Transverse colon (tissue), 4 donors: Measurements from ENCODE around the gene SWAP70. TPM values are rescaled to one million over a fixed set of nuclear protein-coding genes. Genes with fewer than 3 reads are reported as not detected.

Source experiments
- DNase-seq: peaks from one replicate; pipeline ENCODE4 v3.0.0-alpha.2; 2019
- H3K27ac ChIP-seq, 4 donors: fragments of 200-600 bp; sonication (generic); 2 replicates each; pipeline ENCODE4 v1.5.1; 2016 to 2018; ENCODE audit warnings: inconsistent platforms in 4 of 4
- H3K27me3 ChIP-seq: fragments of 200-600 bp; sonication (generic); 2 replicates; pipeline ENCODE4 v1.5.1; 2017; ENCODE audit warnings: inconsistent platforms
- H3K36me3 ChIP-seq, 4 donors: fragments of 200-600 bp; sonication (generic); 2 replicates each; pipeline ENCODE4 v1.5.1; 2017 to 2019; ENCODE audit warnings: inconsistent platforms in 4 of 4
- H3K4me1 ChIP-seq, 4 donors: fragments of 200-600 bp; sonication (generic); 2 replicates each; pipeline ENCODE4 v1.5.1; 2017 to 2020; ENCODE audit warnings: inconsistent platforms in 4 of 4
- H3K4me3 ChIP-seq, 4 donors: fragments of 200-600 bp; sonication (generic); 1 replicate in 1 of 4; 2 replicates in 3 of 4; pipeline versions ENCODE4 v1.5.1 to v1.6.1; 2017 to 2019; ENCODE audit warnings: inconsistent platforms in 4 of 4
- H3K9me3 ChIP-seq, 2 donors: fragments of 200-600 bp; sonication (generic); 2 replicates each; pipeline ENCODE4 v1.5.1; 2017 to 2019; ENCODE audit warnings: inconsistent platforms in 2 of 2
- CTCF ChIP-seq, 5 experiments: fragments of 200-600 bp in 3 of 5; fragments of 450-650 bp in 2 of 5; sonication (generic) in 3 of 5; IDR thresholded peaks; 1 replicate in 2 of 5; 2 replicates in 3 of 5; pipeline ENCODE4 v1.5.1; 2016 to 2017; ENCODE audit warnings: antibody characterized with exemption in 5 of 5, inconsistent platforms in 3 of 5, mild to moderate bottlenecking in 2 of 5, moderate library complexity in 1 of 5
- EP300 ChIP-seq: sonication (generic); formaldehyde crosslinking; IDR thresholded peaks from one replicate; pipeline ENCODE4 v1.6.1; 2017; ENCODE audit warnings: antibody characterized with exemption, low read depth
- POLR2A ChIP-seq: fragments of 450-650 bp; IDR thresholded peaks from one replicate; pipeline ENCODE4 v1.6.1; 2016; ENCODE audit warnings: antibody characterized with exemption, mild to moderate bottlenecking, moderate library complexity
- POLR2AphosphoS5 ChIP-seq, 3 donors: sonication (generic); formaldehyde crosslinking; IDR thresholded peaks; one replicate each; pipeline ENCODE4 v1.6.1; 2016; ENCODE audit warnings: antibody characterized with exemption in 3 of 3
- WGBS, 2 donors: methylation state at CpG; one replicate each; pipeline ENCODE4 v1.1.5; 2018; ENCODE audit warnings: low coverage in 1 of 2; 5-methylcytosine and 5-hydroxymethylcytosine counted together
- in situ Hi-C, 4 donors: fragments of 200-750 bp; cut with MboI; loops; one replicate each; pipeline versions ENCODE4 v1.15.0 to v1.15.1; 2017; ENCODE audit warnings: low sequenced_read_pairs in 3 of 4, low pct_ligation_motif_present in 1 of 4, low pct_unique_long_range_greater_than_20kb in 1 of 4
- intact Hi-C: fragments of 100-400 bp; cut with DNase I; formaldehyde crosslinking; loops from one replicate; pipeline ENCODE4 v1.15.1; 2023; ENCODE audit warnings: low total_unique reads
- total RNA-seq, 4 donors: library from RNA; depleted of rRNA; stranded (reverse); fragments of >200 nt; gene quantifications; one replicate each; pipeline ENCODE4 v1.1.0, GENCODE V29; 2016

The SWAP70 gene
- total RNA-seq, 4 donors from 2014 or later = 18.8 to 52.5 (median 29.1) TPM

- in situ Hi-C loops = loop anchor here in 1 of 4 donors (10.0 kb wide), 1 partner anchor 84 kb away; no protein-coding TSS in a partner anchor
- no peaks in the 10 kb centered on the region for H3K9me3 ChIP-seq
- H3K36me3 ChIP-seq = no peaks in the 10 kb centered on the region
- intact Hi-C loops = no loop called here
- TF ChIP-seq POLR2AphosphoS5 (IDR thresholded peaks at IDR 0.05) = no peak
- TF ChIP-seq EP300 = no peak
- TF ChIP-seq POLR2A = no peak
- no peak for TF ChIP-seq CTCF (IDR thresholded peaks at IDR 0.05)
- no peak for DNase-seq
- 71 to 76% methylated on average over 2 to 3 of the region's 3 CpGs for WGBS, 2 donors
- H3K27ac ChIP-seq = no peak overlapping the region
- no peaks in the 10 kb centered on the region for H3K27me3 ChIP-seq
- peaks cover 0 to 10% (median 4%) of the 10 kb centered on the region in 4 donors for H3K4me1 ChIP-seq
- H3K4me3 ChIP-seq = no peak overlapping the region
These were observed 3.0 kb upstream of the SWAP70 start for GRCh38 chr11:9660886-9661285.

DNA sequence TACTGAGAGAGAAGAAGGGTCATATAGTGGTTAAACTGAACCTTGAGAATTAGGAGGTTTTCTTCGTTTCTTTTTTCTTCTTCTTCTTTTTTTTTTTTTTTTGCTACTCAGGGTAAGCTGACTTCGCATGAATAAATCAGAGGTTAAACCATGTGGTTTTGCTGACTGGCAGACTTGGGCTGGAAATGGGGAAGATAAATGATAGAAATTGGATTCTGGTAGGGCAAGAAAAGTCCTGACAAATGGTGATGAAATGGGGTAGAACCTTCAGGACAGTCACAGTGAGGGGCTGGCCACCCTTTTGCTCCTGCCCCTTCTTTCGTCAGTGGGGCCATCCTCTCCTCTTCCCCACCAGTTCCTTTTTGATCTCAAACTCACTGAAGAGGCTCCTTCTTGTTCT lies 1.6 kb upstream of the SWAP70 start:
- H3K4me3 ChIP-seq = no peak overlapping the region
- H3K4me1 ChIP-seq = peaks cover 0 to 10% (median 4%) of the 10 kb centered on the region in 4 donors
- DNase-seq = no peak
- in situ Hi-C loops (loop anchor here in 1 of 4 donors (10.0 kb wide), 1 partner anchor 83 kb away; no protein-coding TSS in a partner anchor), intact Hi-C loops (no loop called here)
- no peaks in the 10 kb centered on the region for H3K27me3 ChIP-seq
- no peaks in the 10 kb centered on the region for H3K36me3 ChIP-seq
- TF ChIP-seq POLR2A (peak; percentile 11), CTCF (IDR thresholded peaks at IDR 0.05) (no peak)
- 51 to 61% methylated on average over 3 of the region's 3 CpGs for WGBS, 2 donors
- peak overlapping the region in 3 of 4 donors; percentile 30 to 96 (median 90) for H3K27ac ChIP-seq
- H3K9me3 ChIP-seq = no peaks in the 10 kb centered on the region

- Histone ChIP-seq H3K4me3 (peak overlapping the region; percentile 60 to 99 (median 78)), H3K27me3 (no peaks in the 10 kb centered on the region), H3K9me3 (no peaks in the 10 kb centered on the region), H3K27ac (peak overlapping the region; percentile 88 to 96 (median 92)), H3K36me3 (no peaks in the 10 kb centered on the region), H3K4me1 (peaks cover 0 to 15% (median 6%) of the 10 kb centered on the region in 4 donors)
- WGBS, 2 donors = 0 to 1% methylated on average over 1 to 37 of the region's 43 CpGs
- in situ Hi-C loops (loop anchor here in 1 of 4 donors (10.0 kb wide), 1 partner anchor 80 kb away; no protein-coding TSS in a partner anchor), intact Hi-C loops (no loop called here)
- peak; percentile 61 for DNase-seq
- TF ChIP-seq CTCF (IDR thresholded peaks at IDR 0.05) (no peak), POLR2A (no peak), POLR2AphosphoS5 (IDR thresholded peaks at IDR 0.05) (no peak), EP300 (no peak)
These were observed 647 bp downstream of the SWAP70 start for GRCh38 chr11:9664276-9665171.

GRCh38 chr11:9665749-9666148 lies 1.9 kb downstream of the SWAP70 start:
- in situ Hi-C loops (loop anchor here in 1 of 4 donors (10.0 kb wide), 1 partner anchor 79 kb away; no protein-coding TSS in a partner anchor), intact Hi-C loops (no loop called here)
- Histone ChIP-seq H3K27me3 (no peaks in the 10 kb centered on the region), H3K4me1 (peaks cover 0 to 15% (median 6%) of the 10 kb centered on the region in 4 donors), H3K4me3 (no peak overlapping the region), H3K9me3 (no peaks in the 10 kb centered on the region), H3K36me3 (no peaks in the 10 kb centered on the region), H3K27ac (no peak overlapping the region)
- no peak for DNase-seq
- WGBS, 2 donors = 84 to 100% methylated on average over 1 to 2 of the region's 2 CpGs
- TF ChIP-seq POLR2AphosphoS5 (IDR thresholded peaks at IDR 0.05) (no peak), POLR2A (no peak), EP300 (no peak), CTCF (IDR thresholded peaks at IDR 0.05) (no peak)
